HG02870 (cell line): Measurements from ENCODE around the gene DST.
A peak's percentile ranks its signal among the peaks of the same experiment; 100 is the strongest.
"Not testable (repeated sequence)": the region's sequence is repeated elsewhere in the genome, so short reads cannot be mapped to it uniquely, and the experiment has no call there.

ENCODE experiments used
- ATAC-seq: cut with Tn5 transposase; IDR thresholded peaks from one replicate; pipeline ENCODE4 v1.9.1; 2021; ENCODE audit warnings: mild to moderate bottlenecking, moderate library complexity; ENCODE audit not compliant: unreplicated experiment

Gene DST

DNA sequence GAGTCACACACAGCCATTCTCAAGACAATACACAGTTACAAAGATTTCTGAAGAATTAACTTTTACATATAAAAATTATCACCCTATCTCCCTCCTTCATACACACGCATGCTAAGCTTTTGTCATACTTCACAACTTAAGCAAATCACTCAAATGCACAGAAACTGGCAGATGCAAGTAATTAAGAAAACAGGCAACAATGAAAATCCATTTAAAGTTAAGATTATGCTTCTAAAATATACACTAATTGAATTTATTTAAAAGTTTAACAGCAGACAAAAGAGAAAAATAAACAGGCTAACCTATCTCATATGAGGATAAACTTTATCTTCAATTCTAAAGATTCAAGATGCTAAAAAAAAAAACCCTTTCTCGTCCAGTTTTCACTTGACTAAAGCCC lies 68.4 kb downstream of the DST start:
- no peak for ATAC-seq

DNA sequence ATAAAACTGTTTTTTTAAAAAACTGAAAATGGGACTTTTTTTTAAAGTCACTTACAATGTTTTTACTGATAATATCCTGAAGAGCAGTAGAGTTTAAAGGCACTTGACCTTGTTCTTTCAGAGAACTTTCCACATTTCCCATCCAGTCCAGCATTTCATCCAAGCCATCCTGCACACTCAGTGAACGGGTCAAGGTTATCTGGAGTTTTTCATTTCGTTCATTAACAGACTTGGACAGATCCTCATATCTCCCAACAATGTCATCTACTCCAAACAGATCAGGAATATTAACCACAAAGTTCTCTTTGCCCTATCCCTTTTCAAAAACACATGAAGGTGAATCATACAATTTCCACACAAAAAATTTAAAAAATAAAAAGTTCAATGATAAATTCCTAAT lies 69.1 kb downstream of the DST start:
- no peak for ATAC-seq

DNA sequence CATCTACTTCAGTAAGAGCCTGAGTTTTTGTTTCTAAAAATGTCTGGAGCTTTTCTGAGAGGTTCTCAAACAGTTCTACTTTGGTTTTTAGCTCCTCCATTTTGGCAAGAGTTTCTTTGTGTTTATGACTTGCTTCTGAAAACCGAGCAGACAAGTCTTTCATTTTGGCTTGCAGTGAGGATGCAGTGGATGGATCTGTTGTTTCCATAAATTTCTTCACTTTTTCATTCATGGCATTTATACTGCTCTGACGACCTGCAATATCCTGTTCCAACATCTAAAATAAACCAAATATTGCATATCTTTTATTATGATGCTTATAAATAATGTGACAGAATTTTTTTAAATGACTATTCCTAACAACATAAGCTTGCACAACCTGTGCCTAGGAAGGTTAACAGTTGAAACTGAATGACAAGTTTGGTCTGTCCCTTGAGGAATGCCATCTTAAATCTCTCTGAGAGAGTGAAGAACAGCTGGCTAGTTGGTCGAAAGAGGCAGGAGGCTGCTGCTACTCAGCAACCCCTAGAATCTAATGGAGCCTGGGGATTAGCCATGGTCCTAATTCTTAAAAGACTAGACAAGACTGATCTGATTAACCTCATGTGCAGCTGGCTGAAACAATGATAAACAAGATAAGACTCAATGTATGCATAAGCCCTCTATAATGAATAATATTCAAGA lies 69.8 kb downstream of the DST start:
- no peak for ATAC-seq

DNA sequence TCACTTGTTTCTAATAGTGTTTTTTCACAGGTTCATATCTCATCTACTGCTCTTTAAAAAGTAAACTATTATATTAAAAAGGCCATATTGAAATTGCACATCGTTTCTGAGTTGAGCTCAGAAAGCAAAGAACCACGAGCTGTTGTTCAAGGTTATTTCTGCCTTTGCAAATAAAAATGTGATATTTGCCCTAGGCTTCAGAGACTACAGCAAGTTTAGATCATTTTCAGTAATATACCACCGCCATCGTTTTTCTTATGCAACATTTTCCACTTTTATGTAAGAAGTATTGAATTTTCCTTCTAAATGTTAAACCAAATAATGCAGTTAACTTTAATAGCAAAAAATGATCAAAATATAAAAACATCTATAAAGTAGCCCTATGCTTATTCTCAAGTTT lies 71.1 kb downstream of the DST start:
- no peak for ATAC-seq

DNA sequence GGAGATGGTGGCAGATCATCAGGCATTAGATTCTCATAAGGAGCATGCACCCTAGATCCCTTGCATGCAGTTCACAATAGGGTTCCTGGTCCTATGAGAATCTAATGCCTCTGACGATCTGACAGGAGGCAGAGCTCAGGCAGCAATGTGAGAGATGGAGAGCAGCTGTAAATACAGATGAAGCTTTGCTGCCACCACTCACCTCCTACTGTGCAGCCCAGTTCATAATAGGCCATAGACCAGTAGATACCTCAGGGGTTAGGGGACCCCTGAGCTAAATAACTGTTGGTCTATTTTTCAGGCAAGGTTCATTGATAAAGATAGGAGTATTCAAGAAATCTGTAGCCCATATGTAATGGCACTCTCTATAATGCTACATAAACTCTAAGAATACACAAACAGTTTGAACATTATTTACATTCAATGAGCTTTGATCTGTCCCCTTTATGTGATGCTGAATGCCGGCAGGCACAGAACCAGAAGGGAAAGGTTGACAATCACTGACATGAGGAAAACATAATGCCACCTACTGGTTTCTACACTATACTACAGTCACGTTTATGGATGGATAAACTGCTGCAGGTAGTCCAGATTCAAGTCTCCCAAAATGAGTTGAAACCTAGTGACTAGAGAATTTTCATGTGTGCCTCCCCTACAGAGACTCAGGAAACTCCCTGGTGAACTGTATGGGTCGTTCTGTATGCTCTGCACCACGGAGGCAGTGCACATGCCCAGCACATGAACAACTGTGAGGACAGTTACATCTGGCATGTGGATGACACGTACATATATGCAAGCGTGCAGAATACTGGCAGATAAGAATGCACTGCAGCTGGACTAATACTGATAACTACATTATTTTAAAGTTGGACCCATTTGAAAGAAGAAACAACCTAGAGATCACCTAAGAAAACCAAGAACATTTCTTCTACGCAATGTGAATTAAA lies 72.0 kb downstream of the DST start:
- ATAC-seq: peak; percentile 91

DNA sequence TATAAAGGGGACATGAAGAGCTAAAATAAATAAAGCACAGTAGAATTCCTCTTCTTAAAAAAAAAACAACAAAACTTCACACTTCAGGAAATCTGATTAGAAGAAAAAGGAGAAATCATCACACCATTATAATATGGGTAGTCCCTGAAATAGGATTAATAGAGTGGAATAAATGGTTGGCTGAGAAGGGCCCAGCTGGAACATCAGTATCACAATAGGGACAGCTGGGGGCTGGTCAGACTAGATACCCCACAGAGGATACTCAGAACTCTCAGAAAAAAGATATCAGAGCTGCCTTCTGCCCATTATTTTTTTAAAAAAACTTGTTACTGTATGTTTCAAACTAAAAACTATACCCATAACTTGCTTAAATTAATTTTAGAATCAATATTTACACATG lies 75.2 kb downstream of the DST start:
- ATAC-seq: no peak

DNA sequence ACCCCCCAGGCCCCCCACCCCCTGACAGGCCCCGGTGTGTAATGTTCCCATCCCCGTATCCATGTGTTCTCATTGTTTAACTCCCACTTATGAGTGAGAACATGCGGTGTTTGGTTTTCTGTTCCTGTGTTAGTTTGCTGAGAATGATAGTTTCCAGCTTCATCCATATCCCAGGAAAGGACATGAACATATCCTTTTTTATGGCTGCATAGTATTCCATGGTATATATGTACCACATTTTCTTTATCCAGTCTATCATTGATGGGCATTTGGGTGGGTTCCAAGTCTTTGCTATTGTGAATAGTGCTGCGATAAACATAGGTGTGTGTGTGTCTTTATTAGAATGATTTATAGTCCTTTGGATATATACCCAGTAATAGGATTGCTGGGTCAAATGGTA lies 80.0 kb downstream of the DST start:
- not testable (repeated sequence) for ATAC-seq

DNA sequence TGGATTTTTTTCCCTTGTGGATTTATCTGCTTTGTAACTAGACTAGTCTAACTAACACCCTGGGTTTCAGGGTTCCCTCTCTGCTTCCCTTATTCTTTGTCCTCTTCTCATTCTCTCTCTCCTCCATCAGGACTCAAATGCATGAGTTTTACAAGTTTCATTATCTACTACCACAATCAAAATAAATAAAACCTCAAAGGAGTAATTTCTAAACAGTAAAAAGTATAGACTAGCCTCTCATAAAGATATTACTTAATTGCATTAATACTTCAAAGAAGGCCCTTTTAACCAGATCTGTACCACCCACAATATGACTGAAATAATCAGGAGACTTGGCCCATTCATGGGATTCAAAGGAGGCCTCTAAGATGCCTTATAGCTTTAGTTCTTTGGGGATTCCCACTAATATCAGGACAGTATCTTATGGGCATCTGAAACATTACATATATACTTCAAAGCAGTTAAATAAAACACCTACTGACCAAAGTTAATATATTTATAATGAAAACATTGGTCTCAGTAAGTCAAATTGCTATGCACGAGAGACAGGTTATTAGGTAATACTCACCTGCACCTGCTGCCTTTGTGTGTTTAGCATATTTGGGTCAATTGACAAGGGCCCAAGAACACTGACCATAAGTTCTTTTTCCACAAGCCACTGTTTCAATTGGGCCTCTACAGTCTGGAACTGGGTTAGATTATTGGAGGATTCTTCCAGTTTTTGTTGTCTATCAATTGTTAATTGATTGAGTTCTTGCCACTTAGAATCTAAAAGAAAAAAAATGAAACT lies 85.7 kb downstream of the DST start:
- ATAC-seq: no peak

DNA sequence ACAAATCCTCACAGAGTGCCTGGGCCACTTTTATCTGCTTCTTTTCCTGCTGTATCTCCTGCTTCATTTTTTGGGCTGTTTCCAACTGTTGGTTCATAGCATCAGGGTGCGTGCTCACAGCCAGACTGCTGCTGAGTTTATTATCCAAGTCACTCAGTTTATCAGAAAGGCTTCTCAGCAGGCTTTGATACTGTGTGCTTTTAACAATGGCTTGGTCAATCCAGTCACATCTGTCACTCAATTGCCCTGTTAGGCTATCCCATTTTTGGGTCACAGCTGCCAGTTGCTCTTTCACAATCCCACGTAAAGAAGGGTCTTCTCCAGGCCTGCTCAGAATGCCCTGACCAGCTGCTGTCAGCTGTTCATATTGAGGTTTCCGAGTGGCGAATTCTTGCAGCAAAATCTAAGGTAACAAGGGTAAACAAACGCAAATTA lies 87.2 kb downstream of the DST start:
- no peak for ATAC-seq

DNA sequence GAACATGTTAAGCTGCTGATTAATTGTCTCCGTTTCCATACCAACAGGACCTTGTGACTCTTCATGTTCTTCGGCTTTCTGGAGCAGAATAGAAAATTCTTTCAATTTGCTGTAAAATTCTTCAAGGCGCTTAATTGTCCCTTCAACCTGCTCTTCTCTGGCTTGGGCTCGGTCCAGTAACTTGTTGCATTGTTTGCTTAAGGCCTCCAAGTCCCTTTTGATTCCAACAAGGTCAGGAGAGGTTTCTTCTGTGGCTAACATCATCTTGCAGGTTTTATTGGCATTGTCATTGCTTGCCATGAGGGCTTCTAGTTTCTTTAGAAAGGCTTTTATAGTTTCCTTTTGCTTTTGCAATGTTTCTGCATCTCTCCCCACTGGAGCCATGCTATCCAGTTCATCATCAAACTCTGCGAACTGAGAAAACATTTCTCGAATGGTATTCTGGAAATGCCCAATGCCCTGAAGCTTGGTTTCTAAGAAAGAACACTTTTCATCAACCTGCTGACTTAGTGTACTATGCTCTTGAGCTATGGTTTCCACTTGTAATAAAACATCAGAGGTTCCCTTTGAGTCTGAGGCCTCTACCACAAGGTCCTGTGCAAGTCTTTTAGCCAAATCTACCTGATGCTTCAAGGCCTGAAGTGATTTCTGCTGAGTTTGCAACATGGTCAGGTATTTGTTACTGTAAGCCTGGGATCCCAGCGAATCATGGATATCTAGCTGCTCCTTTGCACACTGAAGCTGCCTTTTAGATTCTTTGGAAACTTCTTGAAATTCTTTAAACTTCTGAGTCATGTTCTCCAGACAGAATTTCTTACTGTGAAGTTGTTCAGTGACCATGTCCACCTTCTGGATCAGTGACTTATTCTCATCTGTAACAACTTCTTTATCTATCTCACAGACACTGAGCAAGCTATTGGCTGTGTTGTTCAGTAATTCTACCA lies 90.2 kb downstream of the DST start:
- ATAC-seq: no peak

DNA sequence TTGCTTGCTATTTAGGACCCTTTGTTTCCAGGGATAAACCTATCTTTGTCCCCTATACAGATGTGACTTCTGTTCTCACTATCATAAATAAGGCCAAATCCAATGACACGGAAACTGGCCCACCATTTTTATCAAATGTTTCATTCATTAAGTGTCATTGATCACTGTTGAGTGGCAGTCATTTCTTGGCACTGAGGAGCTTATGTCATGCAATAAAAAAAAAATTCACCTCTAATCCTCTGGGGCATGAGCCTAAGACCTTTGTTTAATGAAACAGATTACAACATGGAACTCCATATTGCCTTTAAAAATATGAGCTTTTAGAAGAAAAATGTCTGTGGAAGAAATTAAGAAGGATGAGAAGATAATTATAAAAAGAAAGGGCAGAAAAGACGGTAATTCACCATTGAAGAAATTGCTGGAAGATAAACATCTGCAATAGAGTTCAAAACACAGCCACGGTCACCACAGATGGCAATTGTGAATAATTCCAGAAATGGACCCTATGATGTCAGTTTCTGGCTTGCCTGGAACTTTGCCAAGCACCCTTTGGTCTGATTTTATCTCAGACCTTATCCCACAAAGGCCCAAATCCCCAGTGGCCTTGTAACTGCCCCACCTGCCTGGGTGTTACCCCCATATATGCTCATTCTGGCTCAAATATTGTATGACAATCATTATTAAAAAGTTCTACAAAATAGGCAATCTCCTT lies 91.1 kb downstream of the DST start:
- ATAC-seq: no peak

DNA sequence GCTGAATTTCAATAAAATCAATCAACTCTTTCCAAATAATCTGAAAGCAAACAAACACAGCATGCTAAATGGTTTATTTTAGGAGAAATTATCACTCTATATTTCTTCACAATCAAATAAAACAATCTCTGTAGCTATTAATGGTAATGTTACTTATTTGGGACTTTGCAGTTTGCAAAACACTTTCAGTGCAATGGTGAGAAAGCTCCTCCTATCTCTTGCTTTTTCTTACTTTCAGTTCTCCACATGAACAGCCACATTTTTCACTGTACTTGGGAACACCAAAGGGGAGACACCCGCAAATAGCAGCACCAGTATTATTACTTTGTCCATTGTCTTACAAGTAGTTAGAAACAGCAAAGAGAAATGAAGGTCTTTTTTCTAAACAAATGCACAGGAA lies 92.4 kb downstream of the DST start:
- no peak for ATAC-seq

DNA sequence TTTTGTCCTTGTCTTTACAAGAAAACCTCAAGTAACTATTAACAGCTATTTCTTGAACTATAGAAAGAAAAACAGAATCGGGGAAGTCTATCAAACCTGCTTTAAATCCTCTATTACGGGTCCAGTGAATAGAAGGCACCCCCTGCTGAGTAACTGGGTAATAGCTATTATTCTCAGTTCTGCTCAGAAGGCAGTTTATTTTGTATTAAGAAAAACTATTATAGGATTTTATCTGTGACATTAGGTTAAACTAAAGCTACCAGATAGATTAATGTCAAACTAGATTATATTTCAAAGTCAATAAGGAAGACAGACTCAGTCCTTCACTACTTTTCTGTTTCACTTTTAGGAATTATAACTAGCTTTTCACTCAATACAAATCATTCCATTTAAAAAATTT lies 93.7 kb downstream of the DST start:
- ATAC-seq: no peak

DNA sequence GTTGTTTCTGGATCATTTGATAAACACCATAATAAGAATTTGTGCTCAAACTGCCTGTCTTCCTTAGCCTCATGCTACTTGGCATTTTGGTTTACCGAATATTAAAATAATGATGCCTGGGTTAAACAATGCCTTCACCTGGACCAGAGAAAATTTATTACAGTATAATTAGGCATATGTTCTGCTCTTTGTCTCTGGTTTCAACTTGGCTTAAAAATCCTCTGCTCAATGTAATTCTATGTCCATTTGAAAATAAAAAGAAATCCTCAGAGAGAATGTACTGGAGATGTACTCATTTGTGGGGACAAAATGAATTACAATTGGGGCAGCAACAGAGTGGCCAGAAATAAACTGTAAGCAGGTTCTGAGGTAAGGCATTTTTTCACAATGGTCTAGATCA lies 95.0 kb downstream of the DST start:
- ATAC-seq: no peak

DNA sequence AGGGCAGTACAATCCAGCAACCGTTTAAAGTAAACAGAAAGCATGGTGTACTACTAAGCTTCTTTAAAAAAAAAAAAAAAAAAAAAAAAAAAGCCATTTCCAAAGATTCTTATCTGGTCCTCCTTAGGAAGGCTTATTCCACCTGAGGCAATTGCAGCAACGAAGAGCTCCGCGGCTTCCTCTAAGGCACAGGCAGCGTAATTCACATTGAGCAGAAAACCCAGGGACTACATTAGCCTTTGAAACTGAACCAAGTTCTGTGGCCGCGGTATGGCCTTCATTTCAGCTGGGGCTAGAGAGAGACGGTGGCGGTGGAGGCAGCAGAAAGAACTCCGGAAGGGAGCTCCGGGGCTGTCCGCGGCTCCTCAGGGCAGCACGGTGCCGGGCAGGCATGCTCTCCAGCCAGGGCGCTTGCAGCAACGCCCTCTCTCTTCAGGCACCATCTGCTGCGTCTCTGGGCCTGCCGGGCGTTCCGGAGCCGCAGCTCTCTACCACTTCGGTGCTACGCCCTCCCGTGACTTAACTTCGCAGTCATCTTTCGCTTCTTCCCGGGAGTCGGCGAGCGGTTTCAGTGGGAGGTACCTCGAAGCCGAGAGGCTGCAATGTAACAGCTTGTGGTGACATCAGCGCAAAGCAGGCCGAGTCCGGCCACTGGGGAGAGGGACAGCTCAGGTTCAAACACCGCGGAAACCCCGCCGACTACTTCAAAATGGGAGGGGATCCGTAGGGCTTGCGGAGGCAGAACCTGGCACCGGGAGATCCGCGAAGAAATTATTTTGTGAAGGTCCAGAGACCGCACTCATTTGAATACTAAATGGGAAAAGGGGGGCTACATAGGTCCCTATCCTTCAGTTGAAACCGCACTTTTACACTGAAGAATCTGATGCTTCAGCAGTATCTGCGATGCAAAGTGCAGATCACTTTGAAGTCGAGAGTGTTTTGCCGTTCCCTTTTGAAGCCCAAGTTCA lies 100.0 kb downstream of the DST start:
- ATAC-seq: peak; percentile 94

DNA sequence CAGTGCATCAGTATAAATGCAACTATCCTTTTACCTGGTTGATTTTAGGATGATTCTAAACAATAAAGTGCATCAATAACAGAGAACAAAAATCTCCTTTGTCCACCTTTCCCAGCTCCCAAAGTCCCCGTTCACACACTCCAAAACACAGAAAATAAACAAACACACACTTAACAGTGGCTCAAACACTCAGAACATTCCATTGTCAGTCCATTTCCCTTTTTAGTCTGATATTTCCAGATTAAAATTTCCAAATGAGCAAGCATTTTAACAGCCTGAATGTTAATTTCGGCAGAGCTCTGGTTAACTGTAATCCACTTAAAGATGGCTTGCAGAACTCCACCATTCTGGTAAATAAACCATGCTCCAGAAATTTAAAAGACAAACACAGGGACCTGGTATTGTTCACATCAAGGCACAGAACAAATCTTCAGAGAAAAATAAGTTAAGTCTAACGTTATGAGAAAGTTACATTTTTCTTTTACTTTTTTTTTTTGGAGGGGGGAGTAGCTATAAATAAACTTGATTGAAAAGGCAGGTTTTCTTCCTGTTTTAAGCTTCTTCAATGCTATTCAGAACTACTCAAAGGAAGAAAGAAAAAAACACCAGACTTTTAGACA lies 100.8 kb downstream of the DST start:
- no peak for ATAC-seq

DNA sequence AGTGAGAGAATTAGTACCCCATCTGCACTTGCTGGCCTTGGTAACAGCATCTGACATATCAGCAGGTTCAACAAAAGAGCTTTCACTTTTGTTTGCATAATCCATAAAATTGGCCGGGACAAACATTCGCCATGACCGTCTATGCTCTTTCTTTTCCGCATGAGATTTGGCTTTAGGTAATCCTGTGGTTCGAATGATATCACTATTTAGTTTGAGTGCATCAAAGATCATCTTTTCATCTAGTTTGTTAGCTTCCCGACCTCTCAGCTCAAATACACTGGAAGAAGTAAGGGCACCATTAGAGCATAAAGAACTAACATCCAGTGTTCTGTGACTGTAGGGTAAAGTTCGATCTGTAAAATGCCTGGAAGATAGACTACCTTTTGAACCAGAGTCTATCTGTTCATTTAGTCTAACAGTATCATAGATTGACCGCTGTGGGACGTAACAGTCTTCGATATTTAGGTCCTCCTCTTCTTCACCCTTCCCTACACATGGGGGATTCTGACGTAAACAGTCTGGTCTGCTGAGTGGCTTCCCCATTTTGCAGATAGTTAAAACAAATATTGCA lies 101.6 kb downstream of the DST start:
- ATAC-seq: no peak
